Kidney tubule cell (primary cell): ENCODE measurements around the gene UFC1.
A peak's percentile ranks its signal among the peaks of the same experiment; 100 is the strongest.

Experiments
- DNase-seq: peaks from one replicate; pipeline ENCODE4 v3.0.0-alpha.2; 2018; ENCODE audit warnings: low spot score

UFC1 gene

GRCh38 chr1:161193561-161194235 lies 39.9 kb downstream of the UFC1 start:
- peak; percentile 16 for DNase-seq

DNA sequence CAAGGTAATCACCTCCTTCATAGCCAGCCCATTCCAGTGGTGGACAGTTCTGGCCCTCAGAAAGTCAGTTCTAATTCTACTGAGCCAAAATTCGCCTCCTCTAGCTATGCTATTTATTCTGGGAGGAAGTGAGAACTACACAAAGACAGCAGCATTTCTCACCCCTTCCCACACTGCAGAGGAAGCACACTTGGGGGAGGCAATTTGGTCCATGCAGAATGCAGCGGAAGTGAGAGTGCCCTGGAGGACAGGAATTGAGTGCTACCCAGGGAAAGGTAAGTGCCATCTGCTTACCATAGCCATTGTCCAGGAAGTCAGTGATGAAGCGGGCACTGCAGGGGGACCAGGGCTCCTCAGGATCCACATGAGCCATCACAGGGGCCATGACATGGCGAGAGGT lies 41.4 kb downstream of the UFC1 start:
- no peak for DNase-seq

- no peak for DNase-seq
These were observed 42.3 kb downstream of the UFC1 start for GRCh38 chr1:161196111-161196510.

DNA sequence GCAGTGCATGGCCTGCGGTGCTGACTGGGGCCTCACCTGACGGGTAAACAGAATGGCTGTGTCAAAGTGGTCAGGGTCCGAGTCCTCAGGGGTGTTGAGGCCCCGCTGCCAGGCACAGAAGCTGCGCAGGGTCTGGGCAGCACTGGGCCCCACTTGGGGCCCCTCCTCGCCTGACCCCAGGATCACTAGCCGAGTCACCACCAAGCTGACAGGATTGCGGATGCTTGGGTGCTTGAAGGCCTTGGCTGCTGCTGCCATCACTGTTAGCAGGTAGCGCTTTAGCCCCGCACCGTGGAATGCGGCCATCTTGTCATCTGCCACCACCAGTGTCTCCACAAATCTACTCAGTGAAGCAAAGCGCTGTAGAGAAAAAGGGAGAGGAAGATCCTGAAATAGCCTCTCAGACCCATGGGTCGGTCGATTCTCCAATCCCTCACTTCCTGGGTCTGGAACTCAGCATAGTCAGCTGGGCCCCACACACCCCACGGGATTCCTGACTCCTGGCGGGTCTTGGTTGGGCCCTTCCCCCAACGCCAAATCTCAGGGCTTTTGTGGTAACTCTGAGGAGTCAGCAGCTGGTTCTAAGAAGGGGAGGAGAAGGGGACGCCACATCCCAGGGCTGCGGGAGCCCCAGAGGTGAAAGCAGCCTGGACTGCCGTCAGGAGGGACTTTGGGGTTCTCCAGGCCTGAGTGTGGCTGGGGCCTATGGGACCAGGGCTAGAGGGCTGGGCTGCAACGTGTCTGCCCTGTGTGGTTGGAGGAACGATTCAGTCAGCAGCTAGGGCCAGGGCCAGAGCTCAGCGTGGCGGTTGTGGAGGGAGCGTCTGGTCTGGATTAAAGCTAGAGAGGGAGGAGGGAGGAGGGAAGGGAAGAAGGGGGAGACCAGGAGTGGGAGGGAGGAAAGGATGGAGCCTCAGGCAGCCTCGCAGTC lies 43.0 kb downstream of the UFC1 start:
- DNase-seq: no peak

DNA sequence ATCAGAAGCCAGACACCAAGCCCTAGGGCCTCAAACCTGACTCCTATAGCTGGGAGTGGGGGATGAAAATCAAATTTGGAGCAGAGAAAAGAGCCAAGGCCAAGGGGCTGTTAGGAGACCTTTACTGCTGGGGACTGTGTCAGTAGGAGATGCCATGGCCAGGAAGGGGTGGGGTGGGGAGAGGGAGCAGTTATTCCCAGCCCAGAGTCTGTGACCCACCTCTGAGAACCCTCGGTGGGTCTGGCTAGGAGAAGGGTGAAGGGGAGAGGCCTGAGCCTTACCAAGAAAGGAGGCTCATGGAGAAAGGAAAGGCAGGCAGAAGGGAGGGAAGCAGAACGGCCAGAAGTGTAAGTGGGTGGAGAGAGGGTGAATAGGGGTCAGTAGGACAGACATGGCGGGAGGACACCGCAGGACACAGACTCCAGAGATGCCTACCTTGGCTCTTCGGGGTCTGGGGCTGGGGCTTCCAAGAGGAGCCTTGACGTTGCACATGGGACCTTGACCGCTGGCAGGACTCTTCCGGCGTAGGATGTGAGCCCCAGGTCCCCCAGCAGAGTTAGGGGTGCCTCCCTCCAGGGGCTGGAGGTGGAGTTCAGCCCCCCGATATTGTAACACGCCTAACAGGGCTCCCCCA lies 43.9 kb downstream of the UFC1 start:
- DNase-seq: no peak

GRCh38 chr1:161198194-161198896 lies 44.6 kb downstream of the UFC1 start:
- no peak for DNase-seq

GRCh38 chr1:161198897-161199431 lies 45.2 kb downstream of the UFC1 start, which contains the start of gene ADAMTS4:
ADAMTS4 (minus strand) TSS chr1:161199054; CDS start chr1:161198627, 427 bp downstream.
- no peak for DNase-seq

- DNase-seq: no peak
These were observed 45.8 kb downstream of the UFC1 start for GRCh38 chr1:161199506-161200139.

DNA sequence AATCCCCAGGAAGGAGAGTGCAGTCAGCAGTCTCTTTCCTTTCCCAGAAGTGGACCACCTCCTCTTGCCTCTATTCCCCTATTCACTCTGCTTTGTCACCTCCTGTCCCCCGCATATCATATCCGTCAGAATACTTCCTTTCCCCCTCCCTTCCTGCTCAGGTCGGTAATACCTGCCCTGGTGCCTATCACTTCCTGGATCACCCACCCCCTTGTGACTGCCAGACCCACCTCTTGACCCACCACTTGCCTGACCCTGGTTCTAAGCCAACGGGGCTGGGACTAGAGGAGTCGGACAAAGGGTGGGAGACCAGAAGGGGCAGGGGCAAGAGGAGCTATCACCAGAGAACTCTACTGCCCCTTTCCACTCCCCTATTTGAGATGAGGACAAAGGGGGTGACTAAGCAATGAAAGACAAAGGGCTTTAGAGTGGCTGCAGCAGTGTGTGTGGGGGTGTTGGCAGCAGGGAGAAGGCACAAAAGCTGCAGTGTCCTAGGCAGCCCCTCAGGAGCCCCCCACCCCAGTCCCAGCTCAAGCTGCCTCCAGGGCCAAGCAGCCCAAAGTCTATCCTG lies 46.7 kb downstream of the UFC1 start:
- no peak for DNase-seq

GRCh38 chr1:161200992-161201835 lies 47.4 kb downstream of the UFC1 start:
- DNase-seq: no peak

- peak; percentile 99 for DNase-seq
These were observed 48.3 kb downstream of the UFC1 start, which contains the start of gene NDUFS2 for GRCh38 chr1:161201836-161202712. NDUFS2 (plus strand) TSS chr1:161202367; CDS start chr1:161202386, 19 bp downstream.

- DNase-seq: no peak
These were observed 52.8 kb downstream of the UFC1 start for GRCh38 chr1:161206411-161207140.

DNA sequence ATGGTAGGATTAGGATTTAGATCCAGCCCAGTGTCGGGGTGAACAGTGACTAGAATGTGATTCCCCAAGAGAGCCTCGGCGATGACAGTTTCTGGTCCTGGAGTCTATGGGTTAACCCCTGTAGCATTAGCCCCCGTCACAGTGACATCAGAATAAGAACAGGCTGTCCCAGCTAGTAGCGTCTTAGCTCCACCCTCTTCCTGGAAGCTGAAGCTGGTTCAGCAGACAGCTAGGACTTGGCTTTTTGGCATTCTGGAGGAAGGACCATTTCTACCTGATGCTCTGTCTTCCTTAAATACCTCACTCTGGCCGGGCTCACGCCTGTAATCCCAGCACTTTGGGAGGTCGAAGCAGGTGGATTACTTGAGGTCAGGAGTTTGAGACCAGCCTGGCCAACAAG lies 53.4 kb downstream of the UFC1 start:
- no peak for DNase-seq
